HG02798 (cell line): Measurements from ENCODE around the gene POLR2M.

Experiments
- ATAC-seq: cut with Tn5 transposase; IDR thresholded peaks from one replicate; pipeline ENCODE4 v1.9.1; 2021; ENCODE audit warnings: mild to moderate bottlenecking; ENCODE audit not compliant: unreplicated experiment, poor library complexity

The POLR2M gene

GRCh38 chr15:57706405-57707209, at the start of gene POLR2M:
Gene POLR2M, plus strand, starts transcription at chr15:57706714. Its CDS starts 129 bp downstream, at chr15:57706843.
- ATAC-seq, result peak; percentile 95

- ATAC-seq, result no peak
These were observed 48.9 kb upstream of the POLR2M start for GRCh38 chr15:57657619-57658018.

- no peak for ATAC-seq
These were observed 44.3 kb upstream of the POLR2M start for GRCh38 chr15:57662091-57662744.

- ATAC-seq, result no peak
These were observed 43.7 kb upstream of the POLR2M start for GRCh38 chr15:57662802-57663201.

- no peak for ATAC-seq
These were observed 43.3 kb upstream of the POLR2M start for GRCh38 chr15:57663262-57663661.

- ATAC-seq, result no peak
These were observed 41.3 kb upstream of the POLR2M start for GRCh38 chr15:57665194-57665593.

- ATAC-seq, result no peak
These were observed 40.6 kb upstream of the POLR2M start for GRCh38 chr15:57665939-57666338.

GRCh38 chr15:57667171-57667849, 39.2 kb upstream of the POLR2M start:
- ATAC-seq, result no peak

GRCh38 chr15:57668016-57668415, 38.5 kb upstream of the POLR2M start:
- no peak for ATAC-seq

GRCh38 chr15:57671636-57672035, 34.9 kb upstream of the POLR2M start:
- ATAC-seq, result no peak

GRCh38 chr15:57675481-57676181, 30.9 kb upstream of the POLR2M start:
- ATAC-seq, result no peak

GRCh38 chr15:57676585-57676984, 29.9 kb upstream of the POLR2M start:
- no peak for ATAC-seq

- no peak for ATAC-seq
These were observed 29.3 kb upstream of the POLR2M start for GRCh38 chr15:57677204-57677603.

- no peak for ATAC-seq
These were observed 26.5 kb upstream of the POLR2M start for GRCh38 chr15:57680021-57680420.

GRCh38 chr15:57681011-57681410, 25.5 kb upstream of the POLR2M start:
- no peak for ATAC-seq

GRCh38 chr15:57683481-57683880, 23.0 kb upstream of the POLR2M start:
- no peak for ATAC-seq

- no peak for ATAC-seq
These were observed 21.9 kb upstream of the POLR2M start for GRCh38 chr15:57684491-57685151.

- no peak for ATAC-seq
These were observed 21.0 kb upstream of the POLR2M start for GRCh38 chr15:57685306-57686095.

GRCh38 chr15:57686657-57687056, 19.9 kb upstream of the POLR2M start:
- no peak for ATAC-seq
